Stomach (tissue), 4 donors: ENCODE measurements around the gene CERS6.

Experiments
- POLR2A ChIP-seq, 4 donors: fragments of 450-650 bp; IDR thresholded peaks; one replicate each; pipeline ENCODE4 v1.6.1; 2016; ENCODE audit warnings: antibody characterized with exemption in 4 of 4, control low read depth in 2 of 4, mild to moderate bottlenecking in 1 of 4, moderate library complexity in 1 of 4
- POLR2AphosphoS5 ChIP-seq, 3 donors: sonication (generic); formaldehyde crosslinking; IDR thresholded peaks; one replicate each; pipeline ENCODE4 v1.6.1; 2016; ENCODE audit warnings: antibody characterized with exemption in 3 of 3
- TF ChIP-seq, protein P1 (sequence below), 7 experiments: fragments of 450-650 bp in 4 of 7; fragments of 200-600 bp in 3 of 7; sonication (generic) in 3 of 7; IDR thresholded peaks; one replicate each; pipeline ENCODE4 v1.5.1; 2016 to 2019; ENCODE audit warnings: antibody characterized with exemption in 7 of 7, control low read depth in 2 of 7, mild to moderate bottlenecking in 1 of 7

DNA sequence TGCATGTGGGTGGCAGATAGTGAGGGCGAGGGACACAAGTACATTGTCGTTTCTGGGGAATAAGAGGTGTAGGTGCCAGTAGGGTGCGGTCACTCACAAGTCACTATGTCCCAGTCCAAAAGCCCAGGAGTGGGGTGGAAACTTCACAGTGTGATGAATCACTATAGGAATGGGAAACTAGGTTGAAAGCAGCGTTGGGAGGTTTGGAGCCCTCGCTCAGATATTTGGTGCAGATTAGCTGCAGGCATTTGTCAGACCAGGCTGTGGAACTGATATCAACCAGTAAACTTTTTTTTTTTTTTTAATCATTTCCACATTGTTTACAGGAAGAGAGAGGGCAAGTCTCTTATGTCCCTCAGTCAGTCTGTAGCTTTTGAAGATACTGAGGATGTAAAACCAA is 121.8 kb downstream of the CERS6 start:
- TF ChIP-seq, protein P1, sequence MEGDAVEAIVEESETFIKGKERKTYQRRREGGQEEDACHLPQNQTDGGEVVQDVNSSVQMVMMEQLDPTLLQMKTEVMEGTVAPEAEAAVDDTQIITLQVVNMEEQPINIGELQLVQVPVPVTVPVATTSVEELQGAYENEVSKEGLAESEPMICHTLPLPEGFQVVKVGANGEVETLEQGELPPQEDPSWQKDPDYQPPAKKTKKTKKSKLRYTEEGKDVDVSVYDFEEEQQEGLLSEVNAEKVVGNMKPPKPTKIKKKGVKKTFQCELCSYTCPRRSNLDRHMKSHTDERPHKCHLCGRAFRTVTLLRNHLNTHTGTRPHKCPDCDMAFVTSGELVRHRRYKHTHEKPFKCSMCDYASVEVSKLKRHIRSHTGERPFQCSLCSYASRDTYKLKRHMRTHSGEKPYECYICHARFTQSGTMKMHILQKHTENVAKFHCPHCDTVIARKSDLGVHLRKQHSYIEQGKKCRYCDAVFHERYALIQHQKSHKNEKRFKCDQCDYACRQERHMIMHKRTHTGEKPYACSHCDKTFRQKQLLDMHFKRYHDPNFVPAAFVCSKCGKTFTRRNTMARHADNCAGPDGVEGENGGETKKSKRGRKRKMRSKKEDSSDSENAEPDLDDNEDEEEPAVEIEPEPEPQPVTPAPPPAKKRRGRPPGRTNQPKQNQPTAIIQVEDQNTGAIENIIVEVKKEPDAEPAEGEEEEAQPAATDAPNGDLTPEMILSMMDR (IDR thresholded peaks at IDR 0.05): no peak
- TF ChIP-seq POLR2A (IDR thresholded peaks at IDR 0.05): no peak
- peak in 1 of 3 donors; percentile 18 for TF ChIP-seq POLR2AphosphoS5 (IDR thresholded peaks at IDR 0.05)
